GM19397 (cell line): ENCODE results near the gene PARVG.

Experiments used
- ATAC-seq: cut with Tn5 transposase; IDR thresholded peaks from one replicate; pipeline ENCODE4 v1.9.1; 2021; ENCODE audit warnings: mild to moderate bottlenecking, moderate library complexity; ENCODE audit not compliant: unreplicated experiment

Gene PARVG

GRCh38 chr22:44179196-44179988 lies 1.3 kb upstream of the PARVG start:
- no peak for ATAC-seq

GRCh38 chr22:44179989-44180705 lies 578 bp upstream of the PARVG start:
- no peak for ATAC-seq

GRCh38 chr22:44181033-44181911 lies 547 bp downstream of the PARVG start:
- no peak for ATAC-seq

- no peak for ATAC-seq
Observed at GRCh38 chr22:44181912-44182587, 1.3 kb downstream of the PARVG start.

- no peak for ATAC-seq
Observed at GRCh38 chr22:44182588-44183286, 2.0 kb downstream of the PARVG start.

GRCh38 chr22:44183287-44183588 lies 2.5 kb downstream of the PARVG start:
- no peak for ATAC-seq

- no peak for ATAC-seq
Observed at GRCh38 chr22:44184006-44184405, 3.3 kb downstream of the PARVG start.

GRCh38 chr22:44185237-44186120 lies 4.8 kb downstream of the PARVG start:
- no peak for ATAC-seq

- no peak for ATAC-seq
Observed at GRCh38 chr22:44186121-44186510, 5.4 kb downstream of the PARVG start.

- ATAC-seq = no peak
Observed at GRCh38 chr22:44186737-44187136, 6.0 kb downstream of the PARVG start.

- no peak for ATAC-seq
Observed at GRCh38 chr22:44187652-44188230, 7.0 kb downstream of the PARVG start.

GRCh38 chr22:44188316-44188715 lies 7.6 kb downstream of the PARVG start:
- no peak for ATAC-seq

GRCh38 chr22:44188986-44189630 lies 8.4 kb downstream of the PARVG start:
- ATAC-seq = no peak

GRCh38 chr22:44190381-44190976 lies 9.8 kb downstream of the PARVG start:
- ATAC-seq = no peak

- no peak for ATAC-seq
Observed at GRCh38 chr22:44191036-44191454, 10.3 kb downstream of the PARVG start.

- ATAC-seq = no peak
Observed at GRCh38 chr22:44192098-44192815, 11.5 kb downstream of the PARVG start.

- no peak for ATAC-seq
Observed at GRCh38 chr22:44192816-44193534, 12.2 kb downstream of the PARVG start.
